Colonic mucosa (tissue), 4 donors: ENCODE results near the gene LRRC17. TPM values are rescaled to one million over a fixed set of nuclear protein-coding genes. Genes with fewer than 3 reads are reported as not detected.

Source experiments
- DNase-seq: peaks from one replicate; pipeline ENCODE4 v3.0.0-alpha.2; 2020
- H3K27ac ChIP-seq: fragments of 200-600 bp; one replicate; pipeline ENCODE4 v1.8.0; 2021
- H3K27me3 ChIP-seq: fragments of 200-600 bp; one replicate; pipeline ENCODE4 v1.8.0; 2021
- H3K36me3 ChIP-seq: fragments of 200-600 bp; one replicate; pipeline ENCODE4 v1.8.0; 2021
- H3K4me1 ChIP-seq: fragments of 200-600 bp; one replicate; pipeline ENCODE4 v1.8.0; 2021; ENCODE audit warnings: mild to moderate bottlenecking
- H3K4me3 ChIP-seq: fragments of 200-600 bp; one replicate; pipeline ENCODE4 v1.8.0; 2021
- H3K9ac ChIP-seq, 2 donors: one replicate each; pipeline ENCODE4 v1.7.0; 2013; ENCODE audit warnings: control low read depth in 2 of 2, low read depth in 2 of 2, low read length in 2 of 2
- H3K9me3 ChIP-seq: fragments of 200-600 bp; one replicate; pipeline ENCODE4 v1.8.0; 2021
- intact Hi-C: fragments of 100-400 bp; cut with DNase I; formaldehyde crosslinking; loops from one replicate; pipeline ENCODE4 v1.14.1; 2022
- total RNA-seq, 2 donors: library from RNA; stranded (reverse); fragmentation: NEBNext Ultra II Directional in 1 of 2; extraction: Animal tissue kit (Norgen Biotek cat#: 25700) in 1 of 2; gene quantifications; one replicate each; pipeline ENCODE4 v1.2.1, GENCODE V29; 2021
- TF ChIP-seq, protein P1 (sequence below): fragments of 200-600 bp; IDR thresholded peaks from one replicate; pipeline ENCODE4 v1.8.0; 2022; ENCODE audit warnings: antibody characterized with exemption, mild to moderate bottlenecking
- donor health status: healthy.
- donor health status: DM: no; HTN: no; CAD: no.
- donor health status: DM: no; HTN: no; CAD: no.

LRRC17 gene, protein sequence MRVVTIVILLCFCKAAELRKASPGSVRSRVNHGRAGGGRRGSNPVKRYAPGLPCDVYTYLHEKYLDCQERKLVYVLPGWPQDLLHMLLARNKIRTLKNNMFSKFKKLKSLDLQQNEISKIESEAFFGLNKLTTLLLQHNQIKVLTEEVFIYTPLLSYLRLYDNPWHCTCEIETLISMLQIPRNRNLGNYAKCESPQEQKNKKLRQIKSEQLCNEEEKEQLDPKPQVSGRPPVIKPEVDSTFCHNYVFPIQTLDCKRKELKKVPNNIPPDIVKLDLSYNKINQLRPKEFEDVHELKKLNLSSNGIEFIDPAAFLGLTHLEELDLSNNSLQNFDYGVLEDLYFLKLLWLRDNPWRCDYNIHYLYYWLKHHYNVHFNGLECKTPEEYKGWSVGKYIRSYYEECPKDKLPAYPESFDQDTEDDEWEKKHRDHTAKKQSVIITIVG
- total RNA-seq, result 1 to 10 TPM in 1 of 2 donors, under 1 TPM in 1; 0.91 to 1.1 TPM

DNA sequence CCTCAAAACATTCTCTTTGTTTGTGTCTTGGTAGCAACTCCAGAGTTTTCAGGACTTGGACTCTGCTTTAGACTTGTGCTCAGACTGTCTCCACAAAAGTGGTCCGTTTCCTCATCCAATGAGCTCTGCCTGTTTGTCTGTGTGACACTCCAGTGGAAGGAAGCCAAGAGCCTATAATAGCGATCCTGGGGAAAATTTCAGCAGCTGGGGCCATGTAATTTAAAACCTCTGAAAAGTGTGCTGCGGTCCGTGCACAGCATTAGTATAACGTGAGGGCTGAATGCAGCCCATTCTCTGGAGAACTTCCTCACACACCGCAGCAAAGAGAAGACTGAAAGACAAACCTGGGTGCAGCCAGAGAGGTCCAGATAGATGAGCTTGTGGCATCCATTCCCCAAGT lies at the start of gene LRRC17:
Gene LRRC17 (plus strand): TSS at position 259 of the 400 bp plus-strand sequence. CDS start 20,914 bp downstream, outside the sequence.
- no peaks in the 10 kb centered on the region for H3K9me3 ChIP-seq
- no peaks in the 10 kb centered on the region for H3K36me3 ChIP-seq
- intact Hi-C loops, result no loop called here
- no peak within 1 kb of the TSS for H3K9ac ChIP-seq
- TF ChIP-seq, protein P1, sequence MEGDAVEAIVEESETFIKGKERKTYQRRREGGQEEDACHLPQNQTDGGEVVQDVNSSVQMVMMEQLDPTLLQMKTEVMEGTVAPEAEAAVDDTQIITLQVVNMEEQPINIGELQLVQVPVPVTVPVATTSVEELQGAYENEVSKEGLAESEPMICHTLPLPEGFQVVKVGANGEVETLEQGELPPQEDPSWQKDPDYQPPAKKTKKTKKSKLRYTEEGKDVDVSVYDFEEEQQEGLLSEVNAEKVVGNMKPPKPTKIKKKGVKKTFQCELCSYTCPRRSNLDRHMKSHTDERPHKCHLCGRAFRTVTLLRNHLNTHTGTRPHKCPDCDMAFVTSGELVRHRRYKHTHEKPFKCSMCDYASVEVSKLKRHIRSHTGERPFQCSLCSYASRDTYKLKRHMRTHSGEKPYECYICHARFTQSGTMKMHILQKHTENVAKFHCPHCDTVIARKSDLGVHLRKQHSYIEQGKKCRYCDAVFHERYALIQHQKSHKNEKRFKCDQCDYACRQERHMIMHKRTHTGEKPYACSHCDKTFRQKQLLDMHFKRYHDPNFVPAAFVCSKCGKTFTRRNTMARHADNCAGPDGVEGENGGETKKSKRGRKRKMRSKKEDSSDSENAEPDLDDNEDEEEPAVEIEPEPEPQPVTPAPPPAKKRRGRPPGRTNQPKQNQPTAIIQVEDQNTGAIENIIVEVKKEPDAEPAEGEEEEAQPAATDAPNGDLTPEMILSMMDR, result no peak
- no peak within 1 kb of the TSS for H3K4me3 ChIP-seq
- no peak for DNase-seq
- H3K27me3 ChIP-seq, result no peaks in the 10 kb centered on the region
- no peaks in the 10 kb centered on the region for H3K4me1 ChIP-seq
- H3K27ac ChIP-seq, result no peak within 1 kb of the TSS

DNA sequence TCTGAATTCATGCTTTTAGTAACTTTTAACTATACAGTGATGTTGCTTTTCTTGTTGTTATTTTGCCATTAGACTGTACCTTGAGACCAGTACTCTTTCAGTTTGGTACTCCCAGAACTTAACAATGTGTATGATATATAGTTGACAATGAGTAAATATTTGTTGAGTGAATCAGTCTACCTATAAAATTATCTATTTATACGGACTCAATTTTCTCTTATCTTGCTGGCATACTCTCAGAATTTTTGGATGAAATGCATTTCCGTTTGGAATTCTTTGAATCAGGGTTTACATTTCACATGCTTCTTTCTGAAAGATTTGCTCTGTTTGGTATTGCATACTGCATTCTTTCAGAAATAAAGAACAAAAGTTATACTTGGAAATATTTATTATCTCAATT lies 47.8 kb upstream of the LRRC17 start:
- DNase-seq, result no peak
- intact Hi-C loops, result no loop called here
- TF ChIP-seq, protein P1, result no peak
- Histone ChIP-seq H3K27ac (no peak overlapping the region), H3K9me3 (no peaks in the 10 kb centered on the region), H3K4me1 (no peaks in the 10 kb centered on the region), H3K36me3 (no peaks in the 10 kb centered on the region), H3K4me3 (no peak overlapping the region), H3K27me3 (no peaks in the 10 kb centered on the region), H3K9ac (no peak overlapping the region)

DNA sequence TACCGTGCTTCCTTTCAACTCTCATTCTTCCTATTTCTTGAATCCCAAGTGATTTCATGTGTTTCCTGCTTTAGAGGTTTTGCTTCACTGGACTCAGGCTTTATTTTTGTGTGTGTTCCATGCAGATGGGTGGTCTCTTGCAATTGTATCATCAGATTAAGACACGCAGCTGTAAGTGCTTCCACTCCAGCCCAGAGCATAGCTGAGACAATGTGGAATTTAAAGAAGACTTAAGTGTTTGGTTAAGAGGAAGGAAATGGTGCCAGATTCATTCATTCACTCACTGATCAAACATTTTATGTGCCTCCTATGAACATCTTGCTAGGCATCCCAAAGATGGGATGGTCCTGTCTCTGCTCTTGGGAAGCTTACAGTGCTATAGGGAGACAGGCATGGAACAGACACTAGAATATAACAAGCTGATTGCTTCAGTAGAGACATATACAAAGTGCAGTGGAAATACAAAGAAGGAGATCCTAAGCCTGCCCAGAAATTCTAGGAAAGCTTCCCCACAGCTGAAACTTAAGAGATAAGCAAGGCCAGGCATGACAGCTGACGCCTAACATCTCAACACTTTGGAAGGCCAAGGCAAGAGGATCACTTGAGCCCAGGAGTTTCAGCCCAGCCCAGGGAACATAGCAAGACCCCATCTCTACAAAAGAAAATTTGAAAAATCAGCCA lies 46.1 kb upstream of the LRRC17 start:
- intact Hi-C loops, result no loop called here
- H3K36me3 ChIP-seq, result no peaks in the 10 kb centered on the region
- no peak for DNase-seq
- TF ChIP-seq, protein P1, result no peak
- H3K9ac ChIP-seq, result no peak overlapping the region
- no peaks in the 10 kb centered on the region for H3K27me3 ChIP-seq
- no peak overlapping the region for H3K27ac ChIP-seq
- H3K4me3 ChIP-seq, result no peak overlapping the region
- no peaks in the 10 kb centered on the region for H3K9me3 ChIP-seq
- H3K4me1 ChIP-seq, result no peaks in the 10 kb centered on the region

DNA sequence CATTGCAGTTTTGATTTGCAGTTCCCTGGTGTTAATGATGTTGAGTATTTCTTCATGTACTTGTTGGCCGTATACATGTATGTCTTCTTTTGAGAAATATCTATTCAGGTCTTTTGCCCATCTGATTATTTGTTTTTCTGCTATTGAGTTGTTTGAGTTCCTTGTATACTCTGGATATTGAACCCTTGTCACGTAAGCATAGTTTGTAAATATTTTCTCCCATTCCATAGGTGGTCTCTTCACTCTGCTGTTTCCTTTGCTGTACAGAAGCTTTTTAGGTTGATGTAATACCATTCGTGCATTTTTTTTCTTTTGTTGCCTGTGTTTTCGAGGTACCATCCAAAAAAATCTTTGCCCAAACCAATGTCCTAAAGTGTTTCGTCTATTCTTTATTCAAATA lies 43.6 kb upstream of the LRRC17 start:
- intact Hi-C loops, result no loop called here

DNA sequence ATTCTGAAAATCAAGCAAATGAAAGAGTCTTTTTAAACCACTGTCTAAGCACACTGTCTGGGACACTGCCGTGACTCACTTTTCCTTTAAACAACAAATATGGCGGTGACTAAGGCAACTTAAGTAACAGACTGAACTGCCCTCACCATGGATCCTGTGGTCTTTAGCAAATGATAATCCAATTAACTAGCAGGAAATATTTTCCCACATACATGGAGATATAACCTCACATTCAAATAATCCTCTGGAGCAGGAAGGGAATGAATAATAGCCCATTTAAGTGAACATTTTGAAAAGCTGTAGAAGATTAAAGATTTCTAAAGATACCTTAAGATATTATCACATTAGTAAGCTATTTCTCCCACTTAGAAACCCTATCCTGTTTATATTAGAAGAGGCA lies 40.3 kb upstream of the LRRC17 start:
- TF ChIP-seq, protein P1, result no peak
- DNase-seq, result no peak
- Histone ChIP-seq H3K27me3 (no peaks in the 10 kb centered on the region), H3K36me3 (no peaks in the 10 kb centered on the region), H3K9ac (no peak overlapping the region), H3K4me1 (no peaks in the 10 kb centered on the region), H3K4me3 (no peak overlapping the region), H3K9me3 (no peaks in the 10 kb centered on the region), H3K27ac (no peak overlapping the region)
- intact Hi-C loops, result loop anchor here (10.0 kb wide), 1 partner anchor 162 kb away; no protein-coding TSS in a partner anchor

More for the DNA sequence above, 43.6 kb upstream of the LRRC17 start:
- H3K27ac ChIP-seq, result no peak overlapping the region
- H3K4me3 ChIP-seq, result no peak overlapping the region
- no peaks in the 10 kb centered on the region for H3K4me1 ChIP-seq
- TF ChIP-seq, protein P1, result no peak
- no peak for DNase-seq
- no peaks in the 10 kb centered on the region for H3K27me3 ChIP-seq
- no peak overlapping the region for H3K9ac ChIP-seq
- no peaks in the 10 kb centered on the region for H3K9me3 ChIP-seq
- H3K36me3 ChIP-seq, result no peaks in the 10 kb centered on the region
